ENCODE results near the gene SEMA5A.

- TF ChIP-seq CTCF (IDR thresholded peaks at IDR 0.05) (no peak), POLR2A (IDR thresholded peaks at IDR 0.05) (no peak)
Measured at GRCh38 chr5:9324348-9325077, 221.4 kb downstream of the SEMA5A start.
